GM12874 (cell line): Measurements from ENCODE around the gene LPP.

Experiments
- CTCF ChIP-seq: IDR thresholded peaks from 2 replicates; pipeline ENCODE4 v1.5.1; 2011; ENCODE audit warnings: low read depth, mild to moderate bottlenecking, control low read depth, low read length, moderate library complexity; ENCODE audit not compliant: insufficient read depth

Gene LPP

GRCh38 chr3:188583341-188584161 is 429.6 kb downstream of the LPP start:
- no peak for TF ChIP-seq CTCF

GRCh38 chr3:188584162-188584529 is 430.2 kb downstream of the LPP start:
- TF ChIP-seq CTCF = no peak

GRCh38 chr3:188584958-188585689 is 431.2 kb downstream of the LPP start:
- TF ChIP-seq CTCF = no peak

DNA sequence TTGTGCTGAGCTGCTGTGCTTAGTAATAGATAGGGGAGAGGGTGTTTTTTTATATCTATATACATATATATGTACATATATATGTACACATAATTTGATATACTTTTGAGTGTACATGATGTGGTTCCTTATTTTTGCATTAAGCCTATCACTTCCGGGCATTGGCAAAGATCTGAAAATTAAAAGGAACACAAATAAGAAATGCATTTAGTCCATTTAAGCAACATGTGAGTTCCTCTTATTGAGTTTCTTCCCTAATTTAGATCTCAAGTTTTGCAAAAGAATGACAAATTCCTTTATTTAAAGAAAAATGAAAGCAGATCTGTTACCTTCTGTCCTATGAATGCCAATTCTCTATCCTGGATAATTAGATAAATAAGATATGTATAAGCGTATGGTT is 435.1 kb downstream of the LPP start:
- no peak for TF ChIP-seq CTCF

GRCh38 chr3:188589771-188590170 is 435.8 kb downstream of the LPP start:
- no peak for TF ChIP-seq CTCF

DNA sequence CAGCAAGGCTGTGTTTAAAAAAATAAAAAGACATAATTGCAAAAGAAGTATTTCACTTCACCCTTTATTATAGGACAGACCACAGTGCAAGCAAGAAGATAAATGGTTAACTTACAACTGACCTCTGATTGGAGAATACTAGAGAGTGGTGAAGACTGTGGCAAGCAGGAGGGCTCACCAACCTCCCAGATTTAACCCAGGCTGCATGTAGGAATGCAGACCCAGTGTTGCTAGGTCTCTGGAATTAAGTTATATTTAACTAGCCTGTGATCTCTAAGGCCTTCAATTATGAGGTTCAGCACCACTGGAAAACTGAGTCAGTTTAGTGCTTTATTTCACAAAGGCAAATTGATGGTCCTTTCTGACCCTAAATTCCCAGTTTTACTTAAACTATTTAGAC is 436.6 kb downstream of the LPP start:
- no peak for TF ChIP-seq CTCF

GRCh38 chr3:188594139-188594538 is 440.2 kb downstream of the LPP start:
- TF ChIP-seq CTCF = no peak
